GM12801 (cell line): Measurements from ENCODE around the gene TJP1.

Experiments
- CTCF ChIP-seq: IDR thresholded peaks from one replicate; pipeline ENCODE4 v1.5.1; 2011; ENCODE audit warnings: control low read depth; ENCODE audit not compliant: insufficient read length; ENCODE audit errors: extremely low read depth

Gene TJP1

GRCh38 chr15:29838352-29839010 is 16.2 kb upstream of the TJP1 start:
- TF ChIP-seq CTCF = no peak

GRCh38 chr15:29835301-29835700 is 13.0 kb upstream of the TJP1 start:
- TF ChIP-seq CTCF = no peak

GRCh38 chr15:29832709-29833108 is 10.4 kb upstream of the TJP1 start:
- no peak for TF ChIP-seq CTCF

GRCh38 chr15:29826908-29827820 is 4.9 kb upstream of the TJP1 start:
- no peak for TF ChIP-seq CTCF

- TF ChIP-seq CTCF = no peak
Measured at GRCh38 chr15:29825227-29825626, 3.0 kb upstream of the TJP1 start.

- TF ChIP-seq CTCF = no peak
Measured at GRCh38 chr15:29822684-29823459, 604 bp upstream of the TJP1 start.
